ENCODE data around the gene DTNA.

DTNA gene

DNA sequence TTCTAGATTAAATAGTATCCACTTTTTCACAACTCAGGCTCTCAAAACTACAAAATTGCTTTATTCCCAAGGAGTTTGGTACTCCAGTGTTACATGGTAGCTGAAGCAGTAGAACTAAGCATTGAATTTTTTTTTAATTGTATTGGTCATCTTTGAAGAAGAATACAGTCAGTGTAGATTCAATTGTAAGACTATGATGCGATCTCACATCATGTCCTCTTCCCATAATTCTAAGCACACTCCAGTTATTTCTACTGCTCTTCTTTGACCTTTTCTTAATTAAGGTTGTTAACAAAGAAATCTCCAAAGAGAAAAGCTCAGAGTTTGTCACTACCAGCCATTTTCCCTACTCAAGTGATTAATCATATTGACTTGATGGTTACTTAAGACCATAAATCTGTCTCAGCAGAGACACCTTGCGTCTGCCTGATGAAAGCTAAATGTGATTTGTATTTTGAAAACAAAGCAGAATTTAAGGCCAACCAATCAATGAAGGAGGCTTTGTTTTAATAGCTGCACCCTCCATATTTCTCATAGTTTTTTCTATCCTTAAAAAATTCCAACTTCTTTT lies 130.2 kb downstream of the DTNA start:
- no peaks in the 10 kb centered on the region for H3K36me3 ChIP-seq (replicated peaks)
- no peaks in the 10 kb centered on the region for H3K9me3 ChIP-seq
- H3K4me3 ChIP-seq, result no peak overlapping the region
- H3K27me3 ChIP-seq (ENCODE audit: low read depth), result no peaks in the 10 kb centered on the region
- in situ Hi-C loops (cut with MboI; ENCODE audit: low sequenced_read_pairs), result no loop called here
- H3K4me1 ChIP-seq, result no peaks in the 10 kb centered on the region
- no peak for DNase-seq (ENCODE audit: low spot score in 2 of 2)

DNA sequence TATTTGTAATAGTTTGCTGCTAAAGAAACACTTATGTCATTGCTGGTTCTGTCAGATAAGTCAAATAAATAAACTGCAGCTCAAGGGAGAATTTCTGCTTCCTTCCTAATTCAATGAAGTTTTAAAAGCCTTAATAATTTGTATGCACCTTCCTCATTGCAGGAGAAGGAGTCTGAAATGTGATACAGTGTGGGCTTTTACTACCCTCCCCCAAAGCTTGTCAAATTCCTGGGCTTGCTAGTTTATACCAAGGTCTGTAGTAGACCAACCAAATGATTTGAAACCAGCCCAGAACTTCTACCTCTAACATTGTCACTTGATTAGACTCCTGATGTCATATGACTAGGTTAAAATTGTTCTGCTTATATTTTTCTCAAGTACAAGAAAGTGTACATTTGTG lies 131.8 kb downstream of the DTNA start:
- Histone ChIP-seq H3K36me3 (replicated peaks) (no peaks in the 10 kb centered on the region), H3K9me3 (no peaks in the 10 kb centered on the region), H3K27me3 (ENCODE audit: low read depth) (no peaks in the 10 kb centered on the region), H3K4me1 (no peaks in the 10 kb centered on the region), H3K4me3 (no peak overlapping the region)
- in situ Hi-C loops (cut with MboI; ENCODE audit: low sequenced_read_pairs), result no loop called here
- DNase-seq (ENCODE audit: low spot score in 2 of 2), result no peak

DNA sequence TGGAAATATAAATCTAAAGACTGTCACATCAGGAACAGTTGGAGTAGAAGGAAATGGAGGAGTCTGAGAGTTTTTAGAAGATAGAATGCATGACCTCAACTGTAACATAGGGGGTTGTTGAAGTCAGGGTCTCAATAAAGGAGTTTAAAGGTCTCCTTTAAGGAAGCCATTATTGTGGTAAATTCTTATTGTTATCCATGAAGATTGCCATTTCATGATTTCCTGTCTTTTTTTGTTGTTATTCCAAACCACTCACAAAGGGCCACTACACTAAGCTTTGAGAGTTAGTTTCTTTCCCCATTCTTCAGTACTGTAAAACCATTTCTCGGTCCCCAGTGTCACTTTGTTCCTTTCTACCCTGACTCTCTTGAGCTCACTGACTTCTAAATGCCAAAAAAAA lies 134.0 kb downstream of the DTNA start:
- Histone ChIP-seq H3K4me1 (no peaks in the 10 kb centered on the region), H3K27me3 (ENCODE audit: low read depth) (no peaks in the 10 kb centered on the region), H3K36me3 (replicated peaks) (no peaks in the 10 kb centered on the region), H3K9me3 (no peaks in the 10 kb centered on the region), H3K4me3 (no peak overlapping the region)
- in situ Hi-C loops (cut with MboI; ENCODE audit: low sequenced_read_pairs), result no loop called here
- DNase-seq (ENCODE audit: low spot score in 2 of 2), result no peak

DNA sequence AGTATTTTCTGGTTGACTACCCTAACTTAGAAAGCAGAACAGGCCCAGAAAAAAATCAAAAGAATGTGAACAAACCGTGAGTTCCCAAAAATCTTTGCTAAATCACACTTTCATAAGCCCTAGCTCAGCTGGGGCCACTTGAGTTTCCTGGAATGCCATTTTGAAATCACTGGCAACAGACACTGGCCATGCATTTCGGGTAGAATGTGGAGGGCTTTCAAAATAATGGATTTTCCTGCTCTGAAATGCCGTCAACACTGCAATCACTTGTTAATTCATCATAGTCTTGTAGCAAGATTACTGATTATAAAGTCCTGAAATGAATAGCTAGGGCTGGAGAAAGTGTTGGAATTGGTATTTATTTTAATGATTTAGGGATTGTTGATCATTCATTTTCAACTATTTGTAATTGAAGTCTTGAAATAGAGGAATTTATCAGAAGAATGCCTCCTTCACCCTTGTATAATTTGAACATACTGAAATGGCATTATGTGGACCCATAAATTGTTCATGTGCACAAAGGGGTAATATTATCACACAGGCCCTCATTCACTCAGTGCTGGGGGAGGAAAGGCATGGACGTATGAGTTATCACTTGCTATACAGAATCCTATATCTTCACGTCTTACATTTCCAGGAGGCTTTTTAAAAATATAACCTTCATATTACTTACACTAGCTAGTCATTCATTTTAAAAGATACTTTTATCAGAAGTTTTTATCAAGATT lies 134.8 kb downstream of the DTNA start:
- DNase-seq (ENCODE audit: low spot score in 2 of 2), result no peak
- in situ Hi-C loops (cut with MboI; ENCODE audit: low sequenced_read_pairs), result no loop called here
- no peak overlapping the region for H3K4me3 ChIP-seq
- no peaks in the 10 kb centered on the region for H3K36me3 ChIP-seq (replicated peaks)
- no peaks in the 10 kb centered on the region for H3K4me1 ChIP-seq
- no peaks in the 10 kb centered on the region for H3K27me3 ChIP-seq (ENCODE audit: low read depth)
- no peaks in the 10 kb centered on the region for H3K9me3 ChIP-seq

DNA sequence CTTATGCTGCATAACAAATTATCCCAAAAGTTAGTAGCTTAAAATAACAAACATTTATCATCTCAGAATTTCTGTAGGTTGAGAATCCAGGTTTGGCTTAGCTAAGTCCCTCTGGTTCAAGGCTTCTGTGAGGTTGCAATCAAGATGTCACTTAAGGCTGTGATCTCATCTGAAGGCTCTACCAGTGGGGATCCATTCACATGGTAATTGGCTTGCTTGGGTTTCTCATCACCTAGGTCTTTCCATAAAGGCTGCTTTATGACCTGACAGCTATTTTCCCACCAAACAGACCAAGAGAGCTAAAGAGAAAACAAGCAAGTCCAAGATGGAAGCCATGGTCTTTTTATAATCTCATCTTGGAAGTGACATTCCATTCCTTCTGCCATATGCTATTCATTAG lies 137.3 kb downstream of the DTNA start:
- no peaks in the 10 kb centered on the region for H3K36me3 ChIP-seq (replicated peaks)
- no peak overlapping the region for H3K4me3 ChIP-seq
- H3K9me3 ChIP-seq, result no peaks in the 10 kb centered on the region
- no peaks in the 10 kb centered on the region for H3K27me3 ChIP-seq (ENCODE audit: low read depth)
- DNase-seq (ENCODE audit: low spot score in 2 of 2), result no peak
- in situ Hi-C loops (cut with MboI; ENCODE audit: low sequenced_read_pairs), result no loop called here
- H3K4me1 ChIP-seq, result no peaks in the 10 kb centered on the region

DNA sequence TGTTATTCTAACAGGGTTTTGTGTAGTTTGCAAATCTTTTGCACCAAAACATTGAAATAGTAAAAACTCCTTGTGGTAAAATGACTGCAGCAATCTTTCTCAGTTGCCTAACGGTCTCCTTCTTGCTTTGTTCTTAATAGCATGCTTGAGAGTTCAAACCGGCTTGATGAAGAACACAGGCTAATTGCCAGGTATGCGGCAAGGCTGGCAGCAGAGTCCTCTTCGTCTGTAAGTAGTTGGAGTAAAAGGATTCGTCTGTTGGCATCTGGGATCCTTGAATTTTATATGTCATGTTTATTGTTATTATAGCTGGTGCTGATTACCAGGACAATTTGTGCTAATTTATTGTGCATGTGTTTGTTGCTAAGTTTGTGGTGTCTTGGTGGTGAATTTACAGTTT lies 138.1 kb downstream of the DTNA start:
- DNase-seq (ENCODE audit: low spot score in 2 of 2), result no peak
- no peaks in the 10 kb centered on the region for H3K4me1 ChIP-seq
- no peak overlapping the region for H3K4me3 ChIP-seq
- in situ Hi-C loops (cut with MboI; ENCODE audit: low sequenced_read_pairs), result no loop called here
- no peaks in the 10 kb centered on the region for H3K36me3 ChIP-seq (replicated peaks)
- no peaks in the 10 kb centered on the region for H3K27me3 ChIP-seq (ENCODE audit: low read depth)
- no peaks in the 10 kb centered on the region for H3K9me3 ChIP-seq

DNA sequence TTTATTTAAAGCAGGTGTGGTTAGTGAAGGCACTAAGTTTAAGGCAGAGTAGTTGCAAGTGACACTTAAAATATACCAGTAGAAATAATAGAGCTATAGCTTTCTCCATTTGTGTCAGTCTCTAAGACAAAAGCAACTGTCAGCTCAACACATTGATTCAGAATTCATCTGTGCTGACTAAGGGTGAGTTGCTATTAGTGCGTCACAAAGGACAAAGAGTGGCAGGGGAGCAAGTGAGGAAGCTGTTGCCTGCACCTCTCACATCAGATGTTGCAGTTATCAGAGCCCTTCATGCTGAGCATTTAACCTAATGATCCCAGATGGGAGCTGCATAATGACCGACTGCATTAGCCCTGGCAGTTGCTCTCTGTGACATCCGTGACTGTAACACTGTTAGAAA lies 138.6 kb downstream of the DTNA start:
- Histone ChIP-seq H3K27me3 (ENCODE audit: low read depth) (no peaks in the 10 kb centered on the region), H3K9me3 (no peaks in the 10 kb centered on the region), H3K4me3 (no peak overlapping the region), H3K36me3 (replicated peaks) (no peaks in the 10 kb centered on the region), H3K4me1 (no peaks in the 10 kb centered on the region)
- DNase-seq (ENCODE audit: low spot score in 2 of 2), result no peak
- in situ Hi-C loops (cut with MboI; ENCODE audit: low sequenced_read_pairs), result no loop called here

DNA sequence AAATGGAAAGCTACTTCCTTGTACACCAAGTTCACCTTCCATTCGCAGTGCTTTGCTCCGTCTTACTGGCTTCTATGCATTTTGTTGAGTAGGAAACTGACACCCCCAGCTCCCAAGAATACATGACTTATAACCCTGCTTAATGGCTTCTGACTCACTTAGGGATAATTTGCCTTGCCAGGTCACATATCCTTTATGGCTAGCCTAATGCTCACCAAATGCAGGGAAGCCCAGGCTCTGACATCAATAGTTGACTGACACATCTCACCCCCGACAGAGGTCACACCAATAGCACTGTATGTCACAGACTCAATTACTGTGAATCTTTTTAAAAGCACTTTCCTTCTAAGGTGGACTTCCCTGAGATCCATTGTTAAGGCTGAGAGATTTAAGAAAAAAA lies 147.2 kb downstream of the DTNA start:
- no peak overlapping the region for H3K4me3 ChIP-seq
- in situ Hi-C loops (cut with MboI; ENCODE audit: low sequenced_read_pairs), result no loop called here
- no peaks in the 10 kb centered on the region for H3K9me3 ChIP-seq
- no peaks in the 10 kb centered on the region for H3K36me3 ChIP-seq (replicated peaks)
- no peak for DNase-seq (ENCODE audit: low spot score in 2 of 2)
- H3K27me3 ChIP-seq (ENCODE audit: low read depth), result no peaks in the 10 kb centered on the region
- H3K4me1 ChIP-seq, result no peaks in the 10 kb centered on the region

DNA sequence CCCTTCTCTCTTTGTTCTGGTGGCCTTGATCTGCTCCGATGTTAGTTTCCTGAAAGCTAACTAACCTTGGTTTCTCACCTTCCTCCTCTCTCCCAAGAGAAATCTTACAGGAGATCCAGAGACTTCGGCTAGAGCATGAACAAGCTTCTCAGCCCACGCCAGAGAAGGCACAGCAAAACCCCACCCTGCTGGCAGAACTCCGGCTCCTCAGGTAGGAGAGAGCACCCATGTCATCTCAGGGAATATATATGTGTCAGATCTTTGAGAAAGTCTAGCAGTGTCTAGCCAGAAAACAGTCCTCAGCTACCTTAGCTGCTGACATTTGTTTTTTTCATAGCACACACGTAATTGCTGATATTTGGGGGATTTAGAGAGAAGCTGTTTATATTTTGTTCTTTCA lies 148.1 kb downstream of the DTNA start:
- no peaks in the 10 kb centered on the region for H3K27me3 ChIP-seq (ENCODE audit: low read depth)
- in situ Hi-C loops (cut with MboI; ENCODE audit: low sequenced_read_pairs), result no loop called here
- H3K36me3 ChIP-seq (replicated peaks), result no peaks in the 10 kb centered on the region
- H3K4me3 ChIP-seq, result no peak overlapping the region
- DNase-seq (ENCODE audit: low spot score in 2 of 2), result no peak
- no peaks in the 10 kb centered on the region for H3K4me1 ChIP-seq
- H3K9me3 ChIP-seq, result no peaks in the 10 kb centered on the region

DNA sequence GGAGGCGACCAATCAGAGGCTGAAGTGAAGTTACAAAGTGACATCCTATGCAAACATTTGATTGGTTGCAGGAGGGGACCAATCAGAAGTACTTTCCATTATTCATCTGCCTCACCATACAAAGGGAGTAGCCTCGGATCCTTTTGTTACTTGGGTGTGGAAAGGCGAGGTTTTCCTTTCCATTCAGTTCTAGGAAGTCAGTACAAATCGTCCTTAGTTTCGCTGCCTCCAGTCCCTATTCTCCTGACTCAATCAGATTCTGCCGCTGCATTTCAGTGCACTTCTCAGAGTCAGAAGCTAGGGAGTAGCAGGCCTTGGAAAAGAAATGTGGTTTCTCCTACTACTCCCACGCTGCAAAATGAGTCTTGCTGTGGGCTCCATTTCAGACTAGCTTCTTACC lies 149.4 kb downstream of the DTNA start:
- no peaks in the 10 kb centered on the region for H3K4me1 ChIP-seq
- H3K27me3 ChIP-seq (ENCODE audit: low read depth), result no peaks in the 10 kb centered on the region
- DNase-seq (ENCODE audit: low spot score in 2 of 2), result no peak
- H3K4me3 ChIP-seq, result no peak overlapping the region
- H3K36me3 ChIP-seq (replicated peaks), result no peaks in the 10 kb centered on the region
- in situ Hi-C loops (cut with MboI; ENCODE audit: low sequenced_read_pairs), result no loop called here
- no peaks in the 10 kb centered on the region for H3K9me3 ChIP-seq

DNA sequence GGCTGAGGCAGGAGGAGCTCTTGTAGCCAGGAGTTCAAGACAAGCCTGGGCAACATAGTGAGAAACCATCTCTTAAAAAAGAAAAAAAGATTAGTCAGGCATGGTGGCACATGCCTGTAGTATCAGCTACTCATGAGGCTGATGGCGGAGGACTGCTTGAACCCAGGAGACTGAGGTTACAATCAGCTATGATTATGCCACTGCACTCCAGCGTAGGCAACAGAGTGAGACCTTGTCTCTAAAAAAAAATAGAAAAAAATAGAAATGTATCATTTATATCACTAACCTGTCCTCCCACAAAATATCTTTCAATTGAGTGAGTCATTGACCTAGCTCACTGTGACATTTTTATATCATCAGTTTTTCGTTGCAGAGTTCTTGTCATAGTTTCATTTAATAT lies 152.5 kb downstream of the DTNA start:
- in situ Hi-C loops (cut with MboI; ENCODE audit: low sequenced_read_pairs), result no loop called here
- Histone ChIP-seq H3K36me3 (replicated peaks) (no peaks in the 10 kb centered on the region), H3K9me3 (no peaks in the 10 kb centered on the region), H3K4me3 (no peak overlapping the region), H3K4me1 (no peaks in the 10 kb centered on the region), H3K27me3 (ENCODE audit: low read depth) (no peaks in the 10 kb centered on the region)
- DNase-seq (ENCODE audit: low spot score in 2 of 2), result no peak

DNA sequence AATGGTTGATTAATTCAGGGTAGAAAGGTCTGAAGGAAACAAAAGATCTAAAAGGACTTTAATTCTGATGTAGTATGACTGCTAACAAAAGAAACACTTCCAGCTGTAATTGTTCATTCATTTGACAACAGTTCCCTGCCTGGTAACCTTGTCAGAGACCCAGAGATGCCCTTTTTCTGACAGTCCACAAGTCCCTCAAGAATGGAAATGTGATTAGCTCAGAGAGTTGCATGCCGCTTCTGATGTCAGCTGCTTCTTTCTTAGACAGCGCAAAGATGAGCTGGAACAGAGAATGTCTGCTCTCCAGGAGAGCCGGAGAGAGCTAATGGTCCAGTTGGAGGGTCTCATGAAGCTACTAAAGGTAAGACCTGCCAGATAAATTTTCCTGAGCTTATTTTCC lies 153.6 kb downstream of the DTNA start:
- Histone ChIP-seq H3K9me3 (no peaks in the 10 kb centered on the region), H3K27me3 (ENCODE audit: low read depth) (0 out of 2 replicates have a peak, but pooled peaks cover 2% of the 10 kb centered on the region), H3K36me3 (replicated peaks) (no peaks in the 10 kb centered on the region), H3K4me1 (no peaks in the 10 kb centered on the region), H3K4me3 (no peak overlapping the region)
- DNase-seq (ENCODE audit: low spot score in 2 of 2), result no peak
- in situ Hi-C loops (cut with MboI; ENCODE audit: low sequenced_read_pairs), result no loop called here

DNA sequence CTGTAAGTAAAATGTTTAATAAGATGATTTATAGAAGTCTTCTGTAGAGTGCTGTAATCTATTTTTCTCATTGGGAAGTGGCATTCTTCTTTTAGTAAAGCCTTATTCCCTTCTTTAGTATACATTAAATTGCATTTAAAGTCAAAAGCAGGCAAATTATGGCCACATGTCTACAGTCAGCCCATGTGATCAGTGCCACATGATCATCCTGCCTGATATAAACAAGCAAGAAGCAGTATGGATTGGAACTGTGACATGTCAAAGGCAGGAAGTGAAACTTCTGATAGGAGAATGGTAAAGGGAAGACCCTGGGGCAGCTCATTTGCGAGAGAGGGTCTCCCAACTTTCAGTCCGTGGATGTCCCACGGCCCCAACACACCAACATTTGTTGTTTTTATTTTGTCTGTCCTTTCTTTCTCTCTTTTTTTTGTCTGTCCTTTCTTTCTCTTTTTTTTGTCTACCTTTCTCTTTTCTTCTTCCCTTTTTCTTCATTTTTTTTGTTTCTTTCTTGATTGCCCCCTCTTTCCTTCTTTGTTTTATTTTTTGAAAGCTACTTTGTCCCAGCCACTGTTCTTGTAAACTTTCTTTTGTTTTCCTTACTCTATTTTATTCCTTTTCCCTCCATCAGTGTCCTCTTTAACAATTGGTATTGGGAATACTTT lies 154.9 kb downstream of the DTNA start:
- Histone ChIP-seq H3K4me1 (no peaks in the 10 kb centered on the region), H3K4me3 (no peak overlapping the region), H3K27me3 (ENCODE audit: low read depth) (0 out of 2 replicates have a peak, but pooled peaks cover 2% of the 10 kb centered on the region), H3K36me3 (replicated peaks) (no peaks in the 10 kb centered on the region), H3K9me3 (no peaks in the 10 kb centered on the region)
- in situ Hi-C loops (cut with MboI; ENCODE audit: low sequenced_read_pairs), result no loop called here
- no peak for DNase-seq (ENCODE audit: low spot score in 2 of 2)

DNA sequence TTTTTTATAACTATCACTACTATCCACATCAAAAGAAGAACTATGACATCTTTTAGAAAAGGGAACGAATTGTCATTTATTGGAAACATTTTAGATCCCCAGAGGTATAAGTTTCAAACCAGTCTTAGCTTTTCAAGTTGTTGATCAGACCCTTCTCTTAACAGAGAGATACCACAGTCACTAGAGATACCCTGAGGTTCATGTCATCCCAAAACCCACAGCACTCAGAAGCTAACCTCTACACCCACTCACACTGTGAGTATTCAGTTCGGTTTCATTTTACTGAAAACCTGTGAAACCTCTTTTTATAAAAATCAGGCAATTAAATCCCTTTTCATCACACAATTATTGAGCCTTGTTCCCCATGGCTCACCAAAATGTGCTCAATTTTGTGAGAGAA lies 156.2 kb downstream of the DTNA start:
- H3K36me3 ChIP-seq (replicated peaks), result no peaks in the 10 kb centered on the region
- in situ Hi-C loops (cut with MboI; ENCODE audit: low sequenced_read_pairs), result no loop called here
- no peaks in the 10 kb centered on the region for H3K9me3 ChIP-seq
- no peak for DNase-seq (ENCODE audit: low spot score in 2 of 2)
- H3K4me3 ChIP-seq, result no peak overlapping the region
- no peaks in the 10 kb centered on the region for H3K4me1 ChIP-seq
- H3K27me3 ChIP-seq (ENCODE audit: low read depth), result 0 out of 2 replicates have a peak, but pooled peaks cover 2% of the 10 kb centered on the region
